ENCODE data around the gene TEKT1. TPM values are rescaled to one million over a fixed set of nuclear protein-coding genes. Genes with fewer than 3 reads are reported as not detected.

The TEKT1 gene
- not detected in 2 replicates for total RNA-seq

DNA sequence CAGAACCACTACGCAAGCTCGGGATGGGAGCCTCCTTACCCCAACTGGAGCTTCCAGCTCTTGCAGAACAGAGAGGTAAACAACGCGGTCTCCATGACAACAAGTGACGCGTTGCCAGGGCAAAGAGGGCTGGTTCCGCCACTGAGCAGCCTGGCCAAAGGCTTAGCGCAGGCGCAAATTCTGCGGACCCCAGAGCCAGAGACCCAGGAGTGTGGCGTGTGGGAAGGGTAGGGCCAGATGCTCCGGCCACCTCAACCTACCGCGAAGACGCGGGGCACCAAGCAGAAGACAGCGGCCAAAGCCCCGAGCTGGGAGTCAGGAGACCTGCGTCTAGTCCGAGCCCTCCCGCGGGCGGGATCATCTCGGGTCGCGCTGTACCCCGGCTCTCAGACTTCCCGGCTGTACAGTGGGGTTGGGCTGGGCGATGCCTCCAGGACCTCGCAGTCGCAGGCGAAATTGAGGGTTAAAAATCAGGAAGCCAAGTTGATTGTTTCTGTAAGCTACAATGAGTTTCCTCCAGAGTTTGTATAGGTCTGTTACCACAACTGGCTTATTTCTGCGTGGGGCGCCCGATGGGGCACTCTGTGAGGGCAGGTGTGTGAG, at the start of gene TEKT1:
TSS of gene TEKT1 (minus strand) at position 69 of the 603 bp plus-strand sequence. CDS start 1,353 bp downstream, outside the sequence.

GRCh38 chr17:6775871-6776405, 55.6 kb downstream of the TEKT1 start, which contains the start of gene FBXO39:
FBXO39 (plus strand) TSS chr17:6776215; CDS start chr17:6779869, 3,654 bp downstream.

GRCh38 chr17:6755731-6756184, 75.8 kb downstream of the TEKT1 start, which contains the start of gene XAF1:
XAF1 (plus strand) TSS chr17:6756046; CDS start chr17:6756079, 33 bp downstream.

Other genes starting within 250 kb of the TEKT1 start
- gene KIAA0753, start 191.0 kb downstream of the TEKT1 start, total RNA-seq, result 9.3 and 11.7 TPM in 2 replicates
- gene TXNDC17, start 190.7 kb downstream of the TEKT1 start, total RNA-seq, result 148 and 248 TPM in 2 replicates
- gene MED31, start 180.1 kb downstream of the TEKT1 start, total RNA-seq, result 16.0 and 22.1 TPM in 2 replicates
- gene C17orf100, start 180.0 kb downstream of the TEKT1 start, total RNA-seq, result 0.40 and 0.91 TPM in 2 replicates
- gene SLC13A5, start 118.4 kb downstream of the TEKT1 start, total RNA-seq, result 1.7 TPM in 1 of 2 replicates, not detected in the other
- 0.64 and 10.9 TPM in 2 replicates for gene XAF1, start 75.7 kb downstream of the TEKT1 start, total RNA-seq
- 0.52 TPM in 1 of 2 replicates, not detected in the other for gene FBXO39, start 55.5 kb downstream of the TEKT1 start, total RNA-seq
- not detected in 2 replicates for gene ALOX12, start 164.3 kb upstream of the TEKT1 start, total RNA-seq
- gene RNASEK, start 180.9 kb upstream of the TEKT1 start, total RNA-seq, result 235 and 246 TPM in 2 replicates
- gene BCL6B, start 191.3 kb upstream of the TEKT1 start, total RNA-seq, result 0.24 and 1.4 TPM in 2 replicates
- gene SLC16A13, start 204.3 kb upstream of the TEKT1 start, total RNA-seq, result 0.16 and 1.7 TPM in 2 replicates
- gene SLC16A11, start 212.4 kb upstream of the TEKT1 start, total RNA-seq, result not detected in 2 replicates
- not detected in 2 replicates for gene CLEC10A, start 248.5 kb upstream of the TEKT1 start, total RNA-seq